ENCODE data around the gene MN1.

The MN1 gene

DNA sequence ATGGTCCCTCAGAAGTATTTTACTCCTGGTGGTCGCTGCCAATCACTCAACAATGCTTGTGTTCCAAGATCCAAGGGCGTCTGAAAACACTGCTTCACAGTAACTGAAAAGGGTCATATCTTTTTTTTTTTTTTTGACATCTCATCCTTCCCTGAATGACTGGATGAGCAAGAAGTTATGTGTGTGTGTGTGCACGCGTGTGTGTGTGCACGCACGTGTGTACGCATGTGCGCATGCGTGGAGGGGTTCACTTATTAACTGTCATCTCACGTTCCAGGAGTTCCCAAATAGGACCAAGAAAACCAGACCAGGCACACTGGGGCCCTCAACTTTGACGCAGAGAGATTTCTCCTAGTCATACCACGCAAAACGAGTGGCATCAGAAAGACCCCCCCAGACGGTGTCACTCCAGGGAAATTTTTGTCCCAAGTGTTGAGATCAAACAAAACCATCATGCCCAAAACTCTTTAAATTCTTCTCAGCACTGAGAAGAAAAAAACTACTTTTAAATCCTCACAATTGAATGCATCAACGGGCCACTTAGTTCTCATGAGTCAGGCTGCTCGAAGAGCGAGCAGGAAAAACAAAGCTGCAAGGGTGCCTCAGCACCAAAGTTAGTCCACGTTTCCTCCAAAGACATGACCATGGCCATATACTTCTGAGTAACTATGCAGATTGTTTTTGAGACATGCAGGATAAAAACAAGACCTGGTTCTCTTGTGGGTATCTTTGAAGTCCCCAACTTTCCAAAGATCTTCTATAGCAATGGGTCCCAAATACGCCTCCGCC lies 12.9 kb downstream of the MN1 start:
- Mint-ChIP-seq H3K36me3 (no peaks in the 10 kb centered on the region), H3K27me3 (peaks cover 36 to 41% of the 10 kb centered on the region in 2 donors), H3K4me3 (no peak overlapping the region), H3K9me3 (no peaks in the 10 kb centered on the region), H3K4me1 (peaks cover 0 to 10% of the 10 kb centered on the region in 2 donors), H3K27ac (no peak overlapping the region)
- DNase-seq (no peak), ATAC-seq (replicated peaks) (no peak)

DNA sequence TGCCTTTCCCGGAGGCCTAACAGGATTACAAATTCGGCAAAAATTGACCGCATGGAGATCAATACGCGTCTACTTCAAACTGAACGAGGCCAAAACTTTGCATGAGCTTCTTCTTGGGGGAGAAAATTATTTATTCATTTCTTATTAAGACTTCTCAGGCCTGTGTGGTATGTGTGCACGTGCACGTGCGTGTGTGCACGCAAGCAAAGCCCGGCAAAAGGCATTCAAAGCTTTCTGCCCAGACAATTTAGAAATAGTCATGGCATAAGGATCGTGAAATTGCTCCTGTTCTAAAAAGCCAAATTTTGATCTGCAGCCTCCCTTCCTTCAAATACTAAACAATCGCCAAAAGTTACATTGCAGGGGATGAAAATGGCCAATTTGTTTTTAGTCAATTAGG lies 14.6 kb downstream of the MN1 start:
- ATAC-seq (replicated peaks) (no peak), DNase-seq (no peak)
- H3K9me3 Mint-ChIP-seq, result no peaks in the 10 kb centered on the region
- H3K36me3 Mint-ChIP-seq, result no peaks in the 10 kb centered on the region
- no peak overlapping the region for H3K4me3 Mint-ChIP-seq
- no peak overlapping the region for H3K27ac Mint-ChIP-seq
- peaks cover 38 to 45% of the 10 kb centered on the region in 2 donors for H3K27me3 Mint-ChIP-seq
- H3K4me1 Mint-ChIP-seq, result peaks cover 0 to 10% of the 10 kb centered on the region in 2 donors

DNA sequence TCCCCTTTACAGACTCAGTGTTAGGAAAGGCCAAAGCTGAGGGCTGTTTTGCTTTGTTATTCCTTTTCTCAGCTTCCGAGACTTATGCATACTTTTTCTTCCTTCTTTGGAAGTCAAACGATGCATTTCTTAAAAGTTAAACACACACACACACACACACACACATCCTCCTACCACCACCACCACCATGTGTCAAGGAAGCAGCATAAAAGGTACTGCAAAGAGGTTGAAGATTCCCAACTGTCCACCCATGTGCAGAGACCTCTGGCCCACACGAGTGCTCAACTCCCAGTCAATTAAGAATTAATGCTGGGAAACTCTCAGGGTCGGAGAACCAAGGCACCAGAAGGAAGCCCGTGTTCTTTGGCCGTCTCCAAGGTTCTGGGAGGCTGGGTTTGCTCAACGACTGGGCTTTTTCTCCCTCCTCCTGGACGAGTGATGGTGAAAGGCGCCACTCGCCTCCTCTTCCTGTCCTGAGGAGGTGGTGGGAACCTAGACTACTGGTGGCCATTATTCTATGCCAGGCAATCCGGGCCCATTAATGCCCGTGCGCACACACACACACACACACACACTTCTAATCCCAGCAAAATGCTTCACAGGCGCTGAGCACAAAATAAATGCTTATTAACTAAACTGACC lies 15.1 kb downstream of the MN1 start:
- Mint-ChIP-seq H3K9me3 (no peaks in the 10 kb centered on the region), H3K4me3 (no peak overlapping the region), H3K36me3 (no peaks in the 10 kb centered on the region), H3K27me3 (peaks cover 38 to 50% of the 10 kb centered on the region in 2 donors), H3K27ac (no peak overlapping the region), H3K4me1 (peaks cover 0 to 10% of the 10 kb centered on the region in 2 donors)
- no peak for DNase-seq
- no peak for ATAC-seq (replicated peaks)

- H3K36me3 Mint-ChIP-seq, result no peaks in the 10 kb centered on the region
- no peak overlapping the region for H3K27ac Mint-ChIP-seq
- H3K4me1 Mint-ChIP-seq, result peaks cover 0 to 10% of the 10 kb centered on the region in 2 donors
These were observed 15.7 kb downstream of the MN1 start for GRCh38 chr22:27785831-27786230.

GRCh38 chr22:27784120-27784475 lies 17.5 kb downstream of the MN1 start:
- Mint-ChIP-seq H3K4me1 (peaks cover 0 to 10% of the 10 kb centered on the region in 2 donors), H3K4me3 (no peak overlapping the region), H3K9me3 (no peaks in the 10 kb centered on the region), H3K36me3 (no peaks in the 10 kb centered on the region), H3K27ac (no peak overlapping the region), H3K27me3 (peaks cover 34 to 51% of the 10 kb centered on the region in 2 donors)
- no peak for DNase-seq
- ATAC-seq (replicated peaks), result no peak

More at GRCh38 chr22:27785831-27786230, 15.7 kb downstream of the MN1 start:
- Mint-ChIP-seq H3K9me3 (no peaks in the 10 kb centered on the region), H3K27me3 (peaks cover 38 to 51% of the 10 kb centered on the region in 2 donors), H3K4me3 (no peak overlapping the region)
- DNase-seq (no peak), ATAC-seq (replicated peaks) (no peak)

GRCh38 chr22:27783436-27784119 lies 18.0 kb downstream of the MN1 start:
- Mint-ChIP-seq H3K36me3 (no peaks in the 10 kb centered on the region), H3K4me3 (no peak overlapping the region), H3K9me3 (no peaks in the 10 kb centered on the region), H3K4me1 (peaks cover 0 to 10% of the 10 kb centered on the region in 2 donors), H3K27me3 (peaks cover 34 to 53% of the 10 kb centered on the region in 2 donors), H3K27ac (no peak overlapping the region)
- DNase-seq (no peak), ATAC-seq (replicated peaks) (no peak)

DNA sequence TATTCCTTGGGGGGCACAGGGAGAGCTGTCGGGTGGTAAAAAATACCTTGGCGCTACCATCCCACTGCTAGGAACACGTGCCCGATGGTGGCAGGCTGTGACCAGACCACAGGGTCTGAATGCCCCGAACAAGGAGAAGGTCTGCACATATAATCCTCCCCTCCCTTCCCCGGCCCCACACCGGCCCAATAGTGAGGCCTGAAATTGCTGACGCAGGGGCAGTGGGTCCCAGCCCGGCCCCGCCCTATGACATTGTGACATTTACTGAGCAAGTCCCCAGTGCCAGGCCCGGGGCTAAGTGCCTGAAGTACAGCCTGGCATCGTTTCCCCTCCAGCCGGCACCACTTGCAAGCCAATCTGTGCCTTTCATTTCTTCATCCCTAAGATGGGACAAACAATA lies 19.5 kb downstream of the MN1 start:
- Mint-ChIP-seq H3K4me1 (peaks cover 0 to 23% of the 10 kb centered on the region in 2 donors), H3K27ac (no peak overlapping the region), H3K27me3 (peaks cover 37 to 61% of the 10 kb centered on the region in 2 donors)

GRCh38 chr22:27780161-27780575 lies 21.4 kb downstream of the MN1 start:
- ATAC-seq (replicated peaks) (no peak), DNase-seq (no peak)
- H3K27ac Mint-ChIP-seq, result no peak overlapping the region
- no peaks in the 10 kb centered on the region for H3K9me3 Mint-ChIP-seq
- H3K4me1 Mint-ChIP-seq, result peaks cover 0 to 26% of the 10 kb centered on the region in 2 donors
- no peak overlapping the region for H3K4me3 Mint-ChIP-seq
- H3K36me3 Mint-ChIP-seq, result no peaks in the 10 kb centered on the region
- peaks cover 35 to 57% of the 10 kb centered on the region in 2 donors for H3K27me3 Mint-ChIP-seq

More for the DNA sequence above, 19.5 kb downstream of the MN1 start:
- DNase-seq, result no peak
- no peaks in the 10 kb centered on the region for H3K36me3 Mint-ChIP-seq
- H3K4me3 Mint-ChIP-seq, result no peak overlapping the region
- H3K9me3 Mint-ChIP-seq, result no peaks in the 10 kb centered on the region
- no peak for ATAC-seq (replicated peaks)

GRCh38 chr22:27779643-27780042 lies 21.9 kb downstream of the MN1 start:
- Mint-ChIP-seq H3K36me3 (no peaks in the 10 kb centered on the region), H3K4me1 (peaks cover 0 to 21% of the 10 kb centered on the region in 2 donors), H3K27ac (no peak overlapping the region), H3K9me3 (no peaks in the 10 kb centered on the region), H3K27me3 (peaks cover 30 to 56% of the 10 kb centered on the region in 2 donors), H3K4me3 (no peak overlapping the region)
- ATAC-seq (replicated peaks) (no peak), DNase-seq (no peak)

DNA sequence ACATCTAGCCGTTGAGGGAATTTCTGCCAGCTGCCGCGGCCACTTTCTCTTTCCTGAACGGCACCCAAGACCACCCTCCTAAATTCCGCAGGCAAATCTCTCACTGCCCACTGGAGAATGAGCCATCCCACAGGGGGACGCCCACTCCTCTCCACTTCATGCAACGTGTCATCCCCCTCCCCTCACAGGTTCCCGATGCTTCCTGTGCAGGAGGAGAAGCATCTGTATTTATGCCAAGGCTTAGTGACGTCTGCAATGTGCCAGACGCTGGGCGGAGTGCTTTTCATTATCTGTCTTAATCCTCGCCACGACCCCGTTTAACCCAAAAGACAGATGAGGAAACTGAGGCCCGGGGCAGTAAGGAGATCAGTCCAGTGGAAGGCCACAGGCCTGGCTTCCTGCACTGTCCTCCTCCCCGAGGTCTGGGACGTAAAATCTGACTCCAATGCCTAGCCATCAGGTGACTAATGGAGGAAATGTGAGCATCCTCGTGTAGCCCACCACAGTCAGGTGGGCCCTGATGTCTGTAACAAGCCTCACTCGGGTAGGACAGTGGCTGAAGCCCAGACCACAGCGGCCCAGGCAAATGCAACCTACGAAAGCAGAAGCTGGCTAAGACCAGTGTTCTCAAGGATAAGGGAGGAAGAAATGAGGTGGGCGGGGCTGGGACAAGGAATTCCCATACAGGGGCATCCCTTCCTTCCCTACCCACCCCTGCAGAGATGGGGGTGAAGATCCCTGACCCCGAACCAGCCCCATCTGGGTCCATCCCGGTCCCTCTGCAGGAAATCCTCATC lies 23.1 kb downstream of the MN1 start:
- H3K9me3 Mint-ChIP-seq, result no peaks in the 10 kb centered on the region
- H3K27ac Mint-ChIP-seq, result no peak overlapping the region
- H3K4me1 Mint-ChIP-seq, result peaks cover 0 to 21% of the 10 kb centered on the region in 2 donors
- peaks cover 24 to 45% of the 10 kb centered on the region in 2 donors for H3K27me3 Mint-ChIP-seq
- H3K4me3 Mint-ChIP-seq, result peak overlapping the region in 1 of 2 donors; percentile 74
- ATAC-seq (replicated peaks) (no peak), DNase-seq (no peak)
- H3K36me3 Mint-ChIP-seq, result no peaks in the 10 kb centered on the region

- peak overlapping the region in 1 of 2 donors; percentile 40 for H3K4me3 Mint-ChIP-seq
- H3K27me3 Mint-ChIP-seq, result peaks cover 24 to 44% of the 10 kb centered on the region in 2 donors
- no peak for DNase-seq
- H3K36me3 Mint-ChIP-seq, result no peaks in the 10 kb centered on the region
- H3K9me3 Mint-ChIP-seq, result no peaks in the 10 kb centered on the region
- H3K27ac Mint-ChIP-seq, result no peak overlapping the region
- peaks cover 0 to 21% of the 10 kb centered on the region in 2 donors for H3K4me1 Mint-ChIP-seq
- no peak for ATAC-seq (replicated peaks)
These were observed 24.4 kb downstream of the MN1 start for GRCh38 chr22:27777128-27777527.

- no peak for DNase-seq
- peaks cover 24 to 39% of the 10 kb centered on the region in 2 donors for H3K27me3 Mint-ChIP-seq
- H3K27ac Mint-ChIP-seq, result peak overlapping the region; percentile 52
- H3K9me3 Mint-ChIP-seq, result no peaks in the 10 kb centered on the region
- no peak overlapping the region for H3K4me3 Mint-ChIP-seq
- ATAC-seq (replicated peaks), result no peak
- no peaks in the 10 kb centered on the region for H3K36me3 Mint-ChIP-seq
- H3K4me1 Mint-ChIP-seq, result peaks cover 0 to 21% of the 10 kb centered on the region in 2 donors
These were observed 25.0 kb downstream of the MN1 start for GRCh38 chr22:27776650-27776958.

DNA sequence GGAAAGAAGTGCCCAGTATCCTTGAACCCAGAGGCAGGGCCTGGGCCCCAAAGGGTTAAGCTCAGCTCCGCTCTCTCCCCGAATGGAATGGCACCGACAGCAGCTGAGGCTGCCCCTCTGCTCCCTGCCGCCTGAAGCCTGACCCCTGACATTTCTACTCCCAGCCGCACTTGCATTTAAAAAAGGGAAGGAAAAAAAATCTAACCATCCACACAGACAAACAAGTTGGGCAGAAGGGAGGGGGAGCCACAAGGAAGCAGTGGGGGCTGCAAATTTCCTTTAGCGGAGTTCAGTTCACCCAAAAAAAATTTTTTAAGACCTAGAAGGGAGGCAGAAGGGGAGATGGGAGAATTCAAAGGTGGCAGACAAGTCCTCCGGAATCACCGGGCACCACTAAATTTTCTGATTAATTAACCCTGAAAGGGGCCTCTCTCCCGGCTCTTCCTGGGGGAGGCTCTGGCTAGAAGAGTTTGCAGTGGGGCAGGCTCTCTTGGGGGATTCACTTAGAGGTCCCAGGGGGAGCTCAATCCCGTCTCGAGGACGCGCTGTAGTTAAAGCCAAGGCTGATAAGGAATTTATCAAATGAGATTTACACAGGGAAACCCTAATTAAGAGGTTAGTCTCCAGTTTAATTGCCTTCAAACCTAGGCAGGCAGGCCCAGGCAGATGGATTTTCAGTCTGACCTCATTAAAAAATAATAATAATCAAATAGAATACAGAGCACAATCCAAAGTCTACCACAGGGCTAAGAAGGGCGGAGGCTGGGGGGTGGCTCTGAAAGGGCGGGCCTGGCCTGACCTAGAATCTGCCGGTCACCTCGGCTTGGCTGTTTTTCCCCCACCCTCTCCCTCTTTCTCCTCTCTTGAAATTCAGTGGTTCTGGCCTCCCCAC lies 25.6 kb downstream of the MN1 start:
- H3K9me3 Mint-ChIP-seq, result no peaks in the 10 kb centered on the region
- DNase-seq, result no peak
- H3K4me1 Mint-ChIP-seq, result peaks cover 0 to 21% of the 10 kb centered on the region in 2 donors
- no peak overlapping the region for H3K4me3 Mint-ChIP-seq
- H3K36me3 Mint-ChIP-seq, result no peaks in the 10 kb centered on the region
- H3K27me3 Mint-ChIP-seq, result peaks cover 24 to 36% of the 10 kb centered on the region in 2 donors
- no peak overlapping the region for H3K27ac Mint-ChIP-seq
- ATAC-seq (replicated peaks), result no peak

All from stimulated activated naive B cell treated with anti-CD40 and anti-IgM and Interleukin-4, amounts not matched to agents 10 μg/mL and 1 μg/mL and 100 μg/mL, for 72 hours (primary cell).